RCC 7860 (cell line): ENCODE measurements around the gene PI4KA.
"Not testable (repeated sequence)": the region's sequence is repeated elsewhere in the genome, so short reads cannot be mapped to it uniquely, and the experiment has no call there.

Experiments used
- DNase-seq: peaks from one replicate; pipeline ENCODE4 v3.0.0-alpha.2; 2015; ENCODE audit warnings: low spot score
- FAIRE-seq: peaks from 2 replicates; lab custom pipeline; 2012; peaks lifted over from hg19 to GRCh38; lab: Jason Lieb, UNC

PI4KA gene

GRCh38 chr22:20671409-20672081, 187.1 kb downstream of the PI4KA start:
- no peak for FAIRE-seq
- no peak for DNase-seq

GRCh38 chr22:20670457-20671261, 188.0 kb downstream of the PI4KA start:
- not testable (repeated sequence) for DNase-seq, FAIRE-seq

GRCh38 chr22:20669884-20670283, 188.7 kb downstream of the PI4KA start:
- not testable (repeated sequence) for DNase-seq

GRCh38 chr22:20669471-20669870, 189.1 kb downstream of the PI4KA start:
- DNase-seq, FAIRE-seq: not testable (repeated sequence)

More at GRCh38 chr22:20669884-20670283, 188.7 kb downstream of the PI4KA start:
- FAIRE-seq: not testable (repeated sequence)

GRCh38 chr22:20668769-20669168, 189.8 kb downstream of the PI4KA start:
- DNase-seq, FAIRE-seq: not testable (repeated sequence)

GRCh38 chr22:20668226-20668625, 190.4 kb downstream of the PI4KA start:
- not testable (repeated sequence) for DNase-seq, FAIRE-seq

GRCh38 chr22:20667548-20667947, 191.1 kb downstream of the PI4KA start:
- not testable (repeated sequence) for FAIRE-seq, DNase-seq

GRCh38 chr22:20666560-20666959, 192.1 kb downstream of the PI4KA start:
- DNase-seq (no peak), FAIRE-seq (no peak)

- DNase-seq: no peak
- no peak for FAIRE-seq
These were observed 194.0 kb downstream of the PI4KA start for GRCh38 chr22:20664594-20664959.

GRCh38 chr22:20663941-20664593, 194.5 kb downstream of the PI4KA start:
- DNase-seq (no peak), FAIRE-seq (no peak)

GRCh38 chr22:20663137-20663828, 195.3 kb downstream of the PI4KA start:
- FAIRE-seq (no peak), DNase-seq (no peak)

- not testable (repeated sequence) for DNase-seq, FAIRE-seq
These were observed 196.0 kb downstream of the PI4KA start for GRCh38 chr22:20662524-20663036.

GRCh38 chr22:20661473-20661872, 197.1 kb downstream of the PI4KA start:
- no peak for FAIRE-seq
- no peak for DNase-seq

GRCh38 chr22:20660441-20661054, 198.1 kb downstream of the PI4KA start:
- DNase-seq (no peak), FAIRE-seq (no peak)

- FAIRE-seq: no peak
- DNase-seq: no peak
These were observed 198.7 kb downstream of the PI4KA start for GRCh38 chr22:20659920-20660319.

- FAIRE-seq (no peak), DNase-seq (no peak)
These were observed 199.4 kb downstream of the PI4KA start for GRCh38 chr22:20659258-20659657.

GRCh38 chr22:20658433-20659222, 200.0 kb downstream of the PI4KA start:
- FAIRE-seq (no peak), DNase-seq (no peak)

GRCh38 chr22:20657963-20658362, 200.6 kb downstream of the PI4KA start:
- DNase-seq (no peak), FAIRE-seq (no peak)
